Mucosa of descending colon (tissue), 3 donors: ENCODE data around the gene POLD2. TPM values are rescaled to one million over a fixed set of nuclear protein-coding genes. Genes with fewer than 3 reads are reported as not detected.
"Not testable (repeated sequence)": the region's sequence is repeated elsewhere in the genome, so short reads cannot be mapped to it uniquely, and the experiment has no call there.

ENCODE experiments used
- ATAC-seq: fragments of 200-7000 bp; cut with Tn5 transposase; one replicate; pipeline ENCODE4 v1.9.1; 2020; ENCODE audit warnings: mild to moderate bottlenecking, moderate library complexity
- DNase-seq, 3 donors: peaks; one replicate each; pipeline ENCODE4 v3.0.0-alpha.2; 2020
- H3K36me3 ChIP-seq: fragments of 200-600 bp; one replicate; pipeline ENCODE4 v1.8.0; 2021; ENCODE audit warnings: low read depth, mild to moderate bottlenecking
- H3K4me1 ChIP-seq: fragments of 200-600 bp; one replicate; pipeline ENCODE4 v1.8.0; 2021; ENCODE audit warnings: low read depth, mild to moderate bottlenecking
- H3K4me3 ChIP-seq: fragments of 200-600 bp; one replicate; pipeline ENCODE4 v1.8.0; 2021; ENCODE audit warnings: mild to moderate bottlenecking
- H3K9me3 ChIP-seq: fragments of 200-600 bp; one replicate; pipeline ENCODE4 v1.8.0; 2021; ENCODE audit warnings: mild to moderate bottlenecking
- intact Hi-C, 2 donors: fragments of 100-400 bp; cut with DNase I in 1 of 2; cut with micrococcal nuclease in 1 of 2; formaldehyde crosslinking; loops; one replicate each; pipeline versions ENCODE4 v1.11.0 to v1.11.1; 2022; cut with DNase I, micrococcal nuclease
- total RNA-seq, 3 donors: library from RNA; stranded (reverse); fragmentation: NEBNext Ultra II Directional in 2 of 3; extraction: Animal tissue kit (Norgen Biotek cat#: 25700) in 2 of 3; gene quantifications; one replicate each; pipeline versions ENCODE4 v1.2.1 to v1.2.4, GENCODE V29; 2021 to 2023
- TF ChIP-seq, protein P1 (sequence below): fragments of 200-600 bp; IDR thresholded peaks from one replicate; pipeline ENCODE4 v1.8.0; 2022; ENCODE audit warnings: antibody characterized with exemption, mild to moderate bottlenecking
- donor health status: DM: no; HTN: no; CAD: no; lungs with moderate emphysema.
- donor health status: DM: no; HTN: no; CAD: no.
- donor health status: DM: no; HTN: yes; CAD: no.

Gene POLD2
- total RNA-seq, 3 donors from 2014 or later: 51.5 to 57.0 (median 52.0) TPM

DNA sequence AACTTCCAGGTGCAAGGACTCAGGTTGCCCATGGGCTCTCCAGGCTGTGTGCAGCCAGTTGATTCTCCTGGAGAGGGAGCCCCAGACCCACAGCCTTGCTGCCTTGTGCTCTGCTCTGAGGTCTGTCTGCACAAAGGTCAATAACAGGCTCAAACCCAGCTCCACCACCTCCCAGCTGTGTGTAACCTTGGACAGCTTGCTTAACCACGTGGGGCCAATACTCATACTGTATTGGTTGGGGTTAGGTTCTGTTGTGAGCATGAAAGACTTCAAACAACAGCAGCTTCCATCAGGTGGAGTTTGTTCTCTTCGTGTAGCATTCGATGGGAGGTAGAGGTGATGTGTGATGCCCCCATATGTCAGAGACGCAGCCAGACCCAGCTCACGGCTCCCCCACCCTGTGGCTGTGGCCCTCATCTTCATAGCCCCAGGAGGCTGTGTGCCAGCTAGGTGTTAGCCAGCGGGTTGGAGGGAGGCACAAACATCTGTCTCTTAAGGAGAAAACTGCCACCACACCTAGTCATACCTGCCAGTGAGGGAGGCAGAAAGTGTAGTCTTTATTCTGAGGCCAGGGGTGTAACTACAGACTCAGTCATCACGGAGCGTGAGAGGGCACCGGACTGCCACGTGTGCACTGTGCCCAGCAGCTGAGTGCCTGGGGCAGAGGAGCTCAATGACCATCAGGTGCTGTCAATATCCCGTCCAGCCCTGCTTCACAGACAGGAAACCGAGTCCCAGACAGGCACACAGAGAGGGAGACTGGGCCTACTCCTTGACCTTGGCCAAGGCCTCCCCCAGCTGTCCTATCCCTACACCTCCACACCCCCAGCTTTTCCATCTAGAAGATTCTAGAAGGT lies 8.1 kb upstream of the POLD2 start:
- ATAC-seq (peak; percentile 68), DNase-seq (no peak)
- Histone ChIP-seq H3K36me3 (no peaks in the 10 kb centered on the region), H3K4me1 (no peaks in the 10 kb centered on the region), H3K9me3 (no peaks in the 10 kb centered on the region), H3K4me3 (no peak overlapping the region)
- intact Hi-C loops: no loop called here
- TF ChIP-seq, protein P1, sequence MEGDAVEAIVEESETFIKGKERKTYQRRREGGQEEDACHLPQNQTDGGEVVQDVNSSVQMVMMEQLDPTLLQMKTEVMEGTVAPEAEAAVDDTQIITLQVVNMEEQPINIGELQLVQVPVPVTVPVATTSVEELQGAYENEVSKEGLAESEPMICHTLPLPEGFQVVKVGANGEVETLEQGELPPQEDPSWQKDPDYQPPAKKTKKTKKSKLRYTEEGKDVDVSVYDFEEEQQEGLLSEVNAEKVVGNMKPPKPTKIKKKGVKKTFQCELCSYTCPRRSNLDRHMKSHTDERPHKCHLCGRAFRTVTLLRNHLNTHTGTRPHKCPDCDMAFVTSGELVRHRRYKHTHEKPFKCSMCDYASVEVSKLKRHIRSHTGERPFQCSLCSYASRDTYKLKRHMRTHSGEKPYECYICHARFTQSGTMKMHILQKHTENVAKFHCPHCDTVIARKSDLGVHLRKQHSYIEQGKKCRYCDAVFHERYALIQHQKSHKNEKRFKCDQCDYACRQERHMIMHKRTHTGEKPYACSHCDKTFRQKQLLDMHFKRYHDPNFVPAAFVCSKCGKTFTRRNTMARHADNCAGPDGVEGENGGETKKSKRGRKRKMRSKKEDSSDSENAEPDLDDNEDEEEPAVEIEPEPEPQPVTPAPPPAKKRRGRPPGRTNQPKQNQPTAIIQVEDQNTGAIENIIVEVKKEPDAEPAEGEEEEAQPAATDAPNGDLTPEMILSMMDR: no peak

- TF ChIP-seq, protein P1: no peak
- H3K4me3 ChIP-seq: no peak overlapping the region
- no peaks in the 10 kb centered on the region for H3K4me1 ChIP-seq
- no peaks in the 10 kb centered on the region for H3K36me3 ChIP-seq
- intact Hi-C loops: no loop called here
- ATAC-seq (no peak), DNase-seq (no peak)
- H3K9me3 ChIP-seq: no peaks in the 10 kb centered on the region
Measured at GRCh38 chr7:44128721-44129582, 5.6 kb upstream of the POLD2 start.

DNA sequence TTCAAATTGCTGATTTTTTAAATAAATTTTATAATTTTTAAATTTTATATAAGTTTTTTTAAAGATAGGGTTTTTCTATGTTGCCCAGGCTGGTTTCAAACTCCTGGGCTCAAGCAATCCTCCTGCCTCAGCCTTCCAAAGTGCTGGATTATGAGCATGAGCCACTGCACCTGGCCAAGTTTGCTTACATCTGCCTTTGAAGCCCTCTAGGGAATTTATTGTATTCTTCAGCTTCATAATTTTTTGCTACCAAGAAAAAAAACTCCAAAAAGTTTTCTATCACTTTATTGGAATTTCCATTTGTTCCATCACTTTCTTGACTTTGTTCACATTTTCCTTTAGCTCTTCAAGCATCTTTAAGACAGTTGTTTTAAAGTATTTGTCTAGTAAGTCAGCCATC lies 3.8 kb upstream of the POLD2 start:
- ATAC-seq (no peak), DNase-seq (no peak)
- intact Hi-C loops: no loop called here
- TF ChIP-seq, protein P1: no peak
- Histone ChIP-seq H3K4me1 (peaks cover 8% of the 10 kb centered on the region), H3K9me3 (no peaks in the 10 kb centered on the region), H3K36me3 (no peaks in the 10 kb centered on the region), H3K4me3 (no peak overlapping the region)

DNA sequence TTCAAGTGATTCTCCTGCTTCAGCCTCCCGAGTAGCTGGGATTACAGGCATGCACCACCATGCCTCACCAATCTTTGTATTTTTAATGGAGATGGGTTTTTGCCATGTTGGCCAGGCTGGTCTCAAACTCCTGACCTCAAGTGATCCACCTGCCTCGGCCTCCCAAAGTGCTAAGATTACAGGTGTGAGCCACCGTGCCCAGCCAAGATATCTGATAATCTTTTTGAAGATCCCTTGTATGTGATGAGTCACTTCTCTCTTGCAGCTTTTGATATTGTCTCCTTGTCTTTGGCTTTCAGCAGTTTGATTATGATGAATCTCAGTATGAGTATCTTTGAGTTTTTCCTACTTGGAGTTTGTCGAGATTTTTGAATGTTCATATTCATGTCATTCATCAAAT lies 3.2 kb upstream of the POLD2 start:
- ATAC-seq, H3K4me3 ChIP-seq, H3K36me3 ChIP-seq, DNase-seq, H3K9me3 ChIP-seq, H3K4me1 ChIP-seq, intact Hi-C loops: not testable (repeated sequence)

DNA sequence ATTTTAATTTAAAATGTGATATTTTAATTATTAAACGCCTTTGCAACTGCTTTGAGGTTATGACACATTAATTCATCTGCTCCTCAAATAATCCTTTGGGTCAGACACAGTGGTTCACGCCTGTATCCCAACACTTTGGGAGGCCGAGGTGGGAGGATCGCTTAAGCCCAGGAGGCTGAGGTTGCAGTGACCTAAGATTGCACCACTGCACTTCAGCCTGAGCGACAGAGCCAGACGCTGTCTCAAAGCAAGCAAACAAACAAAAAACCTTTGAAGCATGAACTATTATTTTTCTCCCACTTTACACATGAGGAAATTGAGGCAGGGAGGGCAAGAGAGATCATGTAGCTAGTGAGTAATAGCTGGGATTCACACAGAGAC lies 1.5 kb upstream of the POLD2 start:
- no peak overlapping the region for H3K4me3 ChIP-seq
- H3K9me3 ChIP-seq: no peaks in the 10 kb centered on the region
- no peaks in the 10 kb centered on the region for H3K36me3 ChIP-seq
- H3K4me1 ChIP-seq: peaks cover 8% of the 10 kb centered on the region
- DNase-seq: no peak
- intact Hi-C loops: no loop called here
- TF ChIP-seq, protein P1: no peak
- no peak for ATAC-seq

- Histone ChIP-seq H3K36me3 (no peaks in the 10 kb centered on the region), H3K4me3 (no peak overlapping the region), H3K9me3 (no peaks in the 10 kb centered on the region), H3K4me1 (peaks cover 8% of the 10 kb centered on the region)
- intact Hi-C loops: no loop called here
- TF ChIP-seq, protein P1: no peak
- DNase-seq (no peak), ATAC-seq (no peak)
Measured at GRCh38 chr7:44122529-44122928, 819 bp downstream of the POLD2 start.
